Ecto neural progenitor cell (in vitro differentiated cells): ENCODE data around the gene PCGF1.

Experiments
- DNase-seq: peaks from one replicate; pipeline ENCODE4 v3.0.0-alpha.2; 2018; ENCODE audit warnings: low spot score

The PCGF1 gene

DNA sequence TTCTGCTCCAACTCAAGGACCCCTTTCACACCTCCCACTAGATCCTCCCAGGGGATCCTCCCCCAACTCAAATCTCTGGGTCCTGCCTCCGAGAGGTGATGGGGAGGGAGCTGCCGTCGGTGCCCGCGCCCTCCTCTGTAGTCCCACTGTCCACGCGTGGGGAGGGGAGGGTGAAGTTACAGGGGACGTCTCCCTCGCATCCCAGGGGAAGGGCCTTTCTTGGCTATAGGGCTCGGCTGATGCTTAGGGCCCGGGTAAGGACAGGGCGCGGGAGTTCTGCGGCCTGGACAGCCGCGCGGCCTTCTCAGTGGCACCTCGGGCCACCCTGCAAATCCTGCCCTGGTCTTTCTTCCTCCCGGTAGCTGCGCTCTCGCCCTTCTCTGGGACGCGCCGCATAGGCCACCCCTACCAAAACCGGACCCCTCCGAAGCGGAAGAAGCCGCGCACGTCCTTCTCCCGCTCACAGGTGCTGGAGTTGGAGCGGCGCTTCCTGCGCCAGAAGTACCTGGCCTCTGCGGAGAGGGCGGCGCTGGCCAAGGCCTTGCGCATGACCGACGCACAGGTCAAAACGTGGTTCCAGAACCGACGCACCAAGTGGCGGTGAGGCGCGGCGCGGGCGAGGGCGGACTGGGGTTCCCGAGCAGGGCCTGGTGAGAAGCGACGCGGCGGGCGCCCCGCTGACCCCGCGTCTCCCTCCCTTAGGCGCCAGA is 7.9 kb upstream of the PCGF1 start:
- DNase-seq = peak; percentile 61

DNA sequence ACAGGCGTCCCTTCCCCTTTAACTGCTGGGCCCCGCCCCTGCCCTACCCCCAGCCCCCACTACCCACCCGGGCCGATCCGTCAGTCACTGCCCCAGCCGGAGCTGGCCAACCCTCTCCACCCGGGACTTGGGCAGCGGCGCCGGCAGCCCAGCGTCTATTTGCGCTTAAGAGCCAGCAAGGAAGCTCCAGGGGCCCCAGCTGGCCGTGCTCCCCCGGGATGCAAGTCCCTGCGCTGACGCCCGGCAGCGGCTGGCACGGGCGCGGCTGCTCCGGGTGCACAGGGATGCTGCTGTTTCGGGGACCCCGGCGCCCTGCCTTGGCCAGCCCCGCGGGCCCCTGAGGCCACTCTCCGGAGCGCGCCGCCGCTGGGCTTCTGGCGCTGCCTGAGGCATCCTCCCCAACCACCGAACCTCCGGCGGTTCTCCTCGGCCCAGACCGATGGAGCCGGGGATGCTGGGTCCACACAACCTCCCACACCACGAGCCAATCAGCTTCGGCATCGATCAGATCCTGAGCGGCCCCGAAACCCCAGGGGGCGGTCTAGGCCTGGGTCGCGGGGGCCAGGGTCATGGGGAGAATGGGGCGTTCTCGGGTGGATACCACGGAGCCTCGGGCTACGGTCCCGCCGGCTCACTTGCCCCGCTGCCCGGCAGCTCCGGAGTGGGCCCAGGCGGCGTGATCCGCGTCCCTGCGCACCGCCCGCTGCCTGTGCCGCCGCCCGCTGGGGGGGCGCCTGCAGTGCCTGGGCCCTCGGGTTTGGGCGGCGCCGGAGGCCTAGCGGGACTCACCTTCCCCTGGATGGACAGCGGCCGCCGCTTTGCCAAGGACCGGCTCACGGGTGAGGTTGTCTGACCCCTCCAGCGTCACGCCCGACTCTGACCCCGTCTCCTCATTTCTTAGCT is 7.1 kb upstream of the PCGF1 start, which contains the start of gene TLX2:
TLX2 (plus strand) TSS at position 83 of the 903 bp plus-strand sequence; CDS start at position 440, 357 bp downstream.
- DNase-seq = peak; percentile 64

DNA sequence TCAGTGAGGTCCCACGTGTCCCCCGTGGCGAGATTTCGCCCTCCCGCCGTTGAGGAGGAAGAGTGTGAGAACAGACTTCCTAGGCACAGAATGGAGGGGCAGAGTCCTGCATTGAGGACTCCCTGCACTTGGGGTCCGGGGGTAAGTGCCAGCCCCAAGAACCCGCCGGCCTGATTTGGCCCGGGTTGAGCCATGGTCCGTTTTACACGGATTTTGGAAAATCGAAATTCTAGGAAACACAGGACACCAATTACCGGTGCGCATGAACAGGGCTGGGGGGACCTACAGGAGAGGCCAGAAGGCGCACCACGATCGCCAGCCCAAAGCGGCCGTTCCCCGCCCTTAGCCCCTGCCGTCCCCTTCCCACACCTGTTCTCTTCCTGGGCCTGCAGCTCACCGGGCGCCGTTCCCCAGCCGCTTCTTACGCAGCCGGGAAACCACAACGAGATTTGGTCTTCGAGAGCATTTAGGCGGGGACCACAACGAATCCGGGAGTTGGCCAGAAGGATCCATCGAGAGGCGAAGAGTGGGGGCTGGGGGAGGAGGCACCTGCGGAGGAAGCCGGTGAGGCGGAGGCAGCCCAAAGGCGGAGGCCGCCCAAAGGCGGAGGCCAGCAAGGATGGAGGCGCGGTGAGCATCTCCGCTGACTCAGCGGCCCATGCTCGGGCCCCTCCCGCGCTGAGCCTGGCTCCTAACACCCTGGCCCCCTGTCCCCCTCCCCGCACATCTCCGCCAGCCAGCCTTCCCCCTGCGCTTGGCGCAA is 6.3 kb upstream of the PCGF1 start:
- DNase-seq = peak; percentile 62

DNA sequence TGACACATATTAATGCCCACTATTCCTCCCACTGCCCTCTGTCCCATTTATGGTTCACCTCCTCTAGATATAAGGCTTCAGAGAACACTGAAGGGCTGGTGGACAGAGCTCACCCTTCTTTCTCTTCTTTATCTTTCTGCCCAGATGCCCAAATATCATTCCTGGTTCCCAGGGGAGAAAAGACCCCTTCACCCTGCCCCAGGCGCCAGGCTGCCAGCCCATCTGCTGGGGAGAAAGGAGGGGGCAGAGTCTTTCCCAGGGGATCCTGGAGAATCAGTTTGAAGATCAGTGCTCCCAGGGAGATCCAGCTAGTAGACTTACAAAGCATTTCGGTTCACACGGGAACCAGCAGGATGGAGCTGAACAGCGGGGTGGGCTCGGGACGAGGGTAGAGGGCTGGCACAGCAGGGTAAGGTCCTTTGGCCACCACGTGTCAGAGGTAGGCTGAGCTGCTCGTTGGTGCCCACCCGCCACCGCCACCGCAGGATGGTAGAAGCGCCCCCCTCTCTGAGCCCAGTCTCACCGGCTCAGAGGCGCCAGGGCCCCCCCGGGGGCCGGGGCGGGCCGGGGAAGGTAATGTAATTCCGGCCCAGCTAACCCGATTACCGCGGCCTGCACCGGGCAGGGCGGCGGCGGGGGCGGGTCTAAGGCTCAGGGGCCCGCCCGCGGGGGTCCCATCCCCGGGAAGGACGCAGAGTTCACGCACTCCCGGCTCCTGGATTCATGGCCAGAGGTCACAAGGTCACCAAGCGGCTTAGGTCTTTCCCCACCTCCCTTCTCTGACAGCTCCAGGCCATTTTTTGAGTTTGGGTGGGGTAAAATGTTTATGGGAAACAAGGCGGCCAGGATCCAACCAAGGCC is 5.5 kb upstream of the PCGF1 start:
- DNase-seq = peak; percentile 82

DNA sequence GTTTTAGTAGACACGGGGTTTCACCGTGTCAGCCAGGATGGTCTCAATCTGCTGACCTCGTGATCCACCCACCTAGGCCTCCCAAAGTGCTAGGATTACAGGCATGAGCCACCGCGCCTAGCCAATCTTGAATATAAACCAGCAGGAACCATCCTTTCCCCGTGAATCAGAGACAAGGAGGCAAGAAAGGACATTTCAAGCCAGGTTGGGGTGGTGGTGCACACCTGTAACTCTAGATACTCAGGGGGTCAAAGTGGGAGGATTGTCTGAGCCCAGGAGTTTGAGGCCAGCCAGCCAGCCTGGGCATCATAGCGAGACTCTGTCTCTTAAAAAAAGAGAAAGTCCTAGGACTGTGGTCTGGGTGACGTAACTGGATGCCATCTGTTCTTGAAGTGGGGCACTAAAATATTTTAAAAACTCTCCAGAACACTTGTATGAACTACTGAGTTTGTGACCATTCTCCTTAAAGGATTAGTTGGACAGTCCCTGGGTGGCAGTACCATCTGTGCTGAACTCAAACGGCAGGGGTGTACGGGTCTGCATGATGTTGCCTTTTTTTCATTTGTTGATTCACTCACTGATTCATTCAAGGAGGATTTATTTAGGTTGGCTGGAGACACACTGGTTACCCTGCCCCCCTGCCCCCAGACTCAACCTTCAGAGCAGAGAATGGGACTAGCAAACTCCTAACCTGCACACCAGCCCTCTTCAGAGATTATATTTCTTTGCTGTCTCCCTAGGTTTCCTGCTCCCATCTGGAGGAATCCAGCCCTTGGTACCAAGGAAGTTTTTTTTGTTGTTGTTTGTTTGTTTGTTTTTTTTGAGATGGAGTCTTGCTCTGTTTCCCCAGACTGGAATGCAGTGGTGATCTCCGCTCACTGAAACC is 3.9 kb upstream of the PCGF1 start:
- no peak for DNase-seq

DNA sequence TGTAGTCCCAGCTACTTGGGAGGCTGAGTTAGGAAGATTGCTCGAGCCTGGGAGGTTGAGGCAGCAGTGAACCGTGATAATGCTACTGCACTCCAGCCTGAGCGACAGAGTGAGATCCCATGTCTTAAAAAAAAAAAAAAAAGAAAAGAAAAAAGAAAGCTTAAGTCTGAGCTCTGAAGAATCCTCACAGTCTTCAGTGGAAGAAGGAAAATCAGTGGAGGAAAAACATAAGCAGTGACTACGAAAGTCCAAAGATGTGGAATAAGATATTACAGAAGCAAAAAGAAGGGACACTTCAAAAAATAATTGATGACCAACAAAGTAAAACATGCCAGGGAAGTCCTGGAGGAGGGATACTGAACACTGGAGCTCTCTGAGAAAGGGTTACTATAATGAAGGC is 2.8 kb upstream of the PCGF1 start:
- no peak for DNase-seq

DNA sequence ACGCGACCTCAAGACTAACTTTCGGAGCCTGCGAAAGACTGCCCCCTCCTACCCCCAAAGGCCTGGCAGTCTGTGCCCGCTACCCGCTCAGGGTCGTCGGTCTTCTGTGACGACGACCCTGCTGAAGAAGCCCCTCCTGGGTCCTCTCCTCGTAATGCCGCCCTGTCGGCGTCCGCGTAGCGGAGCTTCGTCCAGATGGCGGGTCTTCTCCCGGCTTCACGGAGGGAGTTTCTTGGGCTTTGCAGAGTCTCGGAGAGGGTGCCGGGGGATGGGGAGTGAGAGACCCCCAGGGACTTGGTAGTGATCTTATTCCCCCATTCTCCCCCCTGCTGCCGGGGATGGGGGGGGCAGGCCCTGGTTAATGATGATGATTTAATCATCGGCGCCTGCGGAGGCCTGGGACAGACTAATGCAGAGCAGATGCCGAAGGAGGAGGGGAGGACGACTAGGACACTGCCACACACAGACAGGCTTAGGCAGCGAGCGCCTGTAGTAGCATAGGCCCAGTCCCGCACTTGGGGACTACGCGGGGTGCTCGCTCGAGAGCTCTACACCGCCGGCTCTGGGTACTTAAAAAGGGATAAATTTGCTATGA is 528 bp upstream of the PCGF1 start:
- DNase-seq = no peak

DNA sequence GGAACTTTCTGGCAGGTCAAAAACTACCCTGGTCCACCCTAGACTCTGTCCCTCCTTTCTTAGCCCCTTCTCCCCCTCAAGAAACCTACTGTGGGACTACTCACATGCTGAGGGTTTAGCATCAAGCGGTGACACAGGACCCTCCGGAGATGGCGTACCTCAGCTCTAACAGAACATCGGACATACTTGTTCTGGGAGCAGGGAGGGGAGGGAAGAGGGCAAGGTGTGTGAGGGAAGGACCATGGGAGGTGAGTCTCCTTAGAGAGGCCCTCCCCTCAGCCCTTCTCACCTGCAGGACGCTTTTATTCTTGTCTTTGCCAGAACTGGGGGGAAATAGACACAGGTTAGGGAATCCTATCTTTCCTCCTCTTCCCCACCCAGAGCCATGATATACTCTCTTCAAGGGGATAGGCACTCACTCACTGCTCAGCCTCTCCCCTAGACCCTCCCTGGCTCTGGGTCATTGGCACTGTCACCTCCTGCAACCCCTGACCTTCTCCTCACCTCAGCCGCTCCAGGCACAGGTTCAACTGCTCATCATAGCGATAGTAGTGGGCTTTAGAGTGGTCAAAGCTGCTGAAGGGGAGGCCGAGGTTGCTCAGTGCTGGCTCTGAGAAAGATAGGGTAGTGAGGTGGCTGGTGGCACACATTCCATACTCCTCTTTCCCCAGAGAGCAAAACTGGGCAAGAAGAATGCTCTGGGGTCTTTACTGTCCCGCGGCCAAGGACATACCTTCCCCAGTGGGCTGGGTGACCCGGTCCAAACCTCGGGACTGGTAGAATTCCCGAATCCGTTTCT is 1.8 kb downstream of the PCGF1 start:
- no peak for DNase-seq

DNA sequence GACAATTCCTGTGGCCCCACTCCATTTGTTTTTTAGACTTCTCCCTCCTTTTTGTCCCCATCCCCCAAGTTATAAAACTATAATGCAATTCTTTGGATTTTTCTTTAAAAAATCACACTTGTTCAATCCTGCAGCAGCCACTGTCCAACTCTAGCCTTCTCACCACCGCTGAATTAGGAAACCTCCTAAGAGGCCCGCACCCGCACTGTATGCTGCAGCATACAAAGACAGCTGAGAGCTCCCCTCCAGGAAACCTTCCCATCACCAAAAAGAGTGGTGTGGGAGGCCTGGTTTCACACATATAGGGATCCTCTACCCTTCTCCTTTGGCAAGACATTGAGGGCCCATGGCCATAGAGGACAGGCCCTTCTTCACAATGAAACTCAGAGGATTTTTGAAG is 2.9 kb downstream of the PCGF1 start:
- DNase-seq = no peak

DNA sequence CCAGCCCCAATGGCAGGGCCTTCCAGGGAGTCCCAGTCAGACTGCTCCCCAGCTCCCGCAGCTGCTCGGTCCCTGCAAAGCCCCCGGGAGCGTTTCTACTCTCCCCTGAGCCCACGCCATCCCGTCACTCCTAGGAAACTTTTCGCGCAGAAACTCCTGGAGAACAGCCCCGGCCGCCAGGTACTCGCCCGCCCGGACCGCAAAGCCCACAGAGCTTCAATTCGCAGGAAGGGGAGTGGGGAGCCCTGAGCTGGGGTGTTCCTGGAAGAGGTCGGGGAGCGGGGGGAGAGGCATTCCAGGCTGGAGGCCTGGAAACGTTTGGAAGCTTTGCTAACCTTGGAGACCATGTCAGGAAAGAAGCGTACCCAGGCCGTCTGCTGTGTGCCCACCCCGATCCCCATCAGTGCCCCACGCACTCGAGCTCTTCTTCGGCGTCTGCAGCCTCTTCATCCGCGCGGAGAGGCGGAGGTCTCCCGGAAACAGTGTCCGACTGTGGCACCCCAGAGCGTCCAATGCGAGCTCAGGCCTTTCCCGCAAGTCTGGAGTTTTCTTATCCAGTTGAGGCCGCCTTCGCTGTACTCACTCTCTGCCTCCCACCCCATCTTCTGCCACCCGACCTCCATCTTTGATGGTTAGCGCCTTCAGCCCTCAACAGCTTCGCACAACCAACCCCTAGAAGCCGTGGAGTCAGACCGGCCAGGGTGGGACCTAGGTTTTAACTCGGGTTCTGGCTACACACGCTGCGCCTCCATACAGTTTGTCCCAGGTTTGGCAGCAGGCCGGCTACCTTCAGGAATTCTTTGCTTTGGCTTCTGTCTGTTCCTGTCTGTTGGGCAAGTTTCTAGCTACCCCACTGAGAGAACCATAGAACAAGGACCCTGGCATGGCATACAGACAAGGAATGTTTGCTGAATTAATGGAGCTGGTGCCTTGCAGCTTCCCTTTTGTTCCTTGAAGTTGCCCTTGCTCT is 3.7 kb downstream of the PCGF1 start:
- DNase-seq = no peak

DNA sequence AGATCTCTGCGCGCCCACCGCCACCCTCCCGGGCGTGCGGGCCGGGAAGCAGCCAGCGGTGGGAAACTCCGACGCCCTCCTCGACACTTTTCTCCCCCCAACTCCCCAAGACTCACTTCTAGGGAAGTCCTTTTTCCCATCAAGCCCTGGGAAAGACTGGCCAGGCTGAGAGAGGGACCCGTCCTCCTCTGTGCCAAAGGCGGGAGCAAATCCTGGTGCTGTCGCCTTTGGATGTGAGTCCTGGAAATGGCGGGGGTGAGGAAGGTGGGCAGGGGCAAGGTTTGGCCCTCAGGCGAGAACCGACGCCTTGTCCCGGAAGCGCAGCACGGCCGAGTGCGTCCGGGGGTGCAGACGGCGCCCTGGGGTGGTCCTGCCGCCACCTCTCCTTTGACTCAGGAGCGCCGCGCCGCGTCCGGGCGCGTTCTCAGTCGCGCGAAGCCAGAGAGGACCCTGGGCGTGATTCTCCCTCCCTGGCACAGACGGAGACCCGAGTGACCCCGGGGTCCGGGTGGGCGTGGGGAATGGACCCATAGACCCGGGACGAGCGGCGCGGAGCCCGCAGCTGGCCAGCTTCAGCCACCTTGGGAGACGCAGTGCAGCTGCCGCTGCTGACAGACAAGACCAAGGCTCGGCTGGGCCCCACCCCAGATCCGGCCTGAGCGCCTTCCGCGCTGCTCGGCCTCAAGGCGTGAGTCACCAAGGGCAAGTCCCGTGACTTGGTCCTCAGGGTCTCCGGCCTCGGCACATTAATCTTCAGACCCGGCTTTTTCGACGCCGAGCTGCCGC is 4.6 kb downstream of the PCGF1 start:
- peak; percentile 78 for DNase-seq

DNA sequence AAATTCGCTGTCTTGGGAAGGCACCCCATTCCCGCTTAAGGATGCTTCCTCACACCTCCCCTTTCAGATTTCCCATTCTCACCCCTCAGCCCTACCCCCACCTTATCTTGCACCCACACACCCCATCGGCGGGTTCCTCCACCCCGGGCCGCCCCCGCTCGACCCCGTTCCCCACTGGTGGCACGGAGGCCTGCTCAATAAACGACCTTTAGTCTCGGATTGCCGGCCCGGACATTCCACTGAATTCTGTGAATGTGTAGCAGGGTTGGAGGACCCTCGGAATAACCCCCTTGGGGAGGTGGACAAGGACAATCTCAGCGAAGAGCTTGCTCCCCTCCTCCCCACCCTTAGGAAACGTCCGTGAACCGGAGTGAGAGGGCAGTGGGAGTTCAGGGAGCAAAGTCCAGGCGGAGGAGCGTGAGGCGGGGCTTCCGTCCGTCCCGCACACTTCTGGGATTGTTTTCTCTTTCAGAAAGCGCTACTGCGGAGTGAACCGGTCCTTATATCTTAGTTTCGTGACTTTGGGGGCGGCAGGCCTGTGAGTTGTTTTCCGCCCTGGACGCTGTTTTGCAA is 5.3 kb downstream of the PCGF1 start:
- DNase-seq = no peak

DNA sequence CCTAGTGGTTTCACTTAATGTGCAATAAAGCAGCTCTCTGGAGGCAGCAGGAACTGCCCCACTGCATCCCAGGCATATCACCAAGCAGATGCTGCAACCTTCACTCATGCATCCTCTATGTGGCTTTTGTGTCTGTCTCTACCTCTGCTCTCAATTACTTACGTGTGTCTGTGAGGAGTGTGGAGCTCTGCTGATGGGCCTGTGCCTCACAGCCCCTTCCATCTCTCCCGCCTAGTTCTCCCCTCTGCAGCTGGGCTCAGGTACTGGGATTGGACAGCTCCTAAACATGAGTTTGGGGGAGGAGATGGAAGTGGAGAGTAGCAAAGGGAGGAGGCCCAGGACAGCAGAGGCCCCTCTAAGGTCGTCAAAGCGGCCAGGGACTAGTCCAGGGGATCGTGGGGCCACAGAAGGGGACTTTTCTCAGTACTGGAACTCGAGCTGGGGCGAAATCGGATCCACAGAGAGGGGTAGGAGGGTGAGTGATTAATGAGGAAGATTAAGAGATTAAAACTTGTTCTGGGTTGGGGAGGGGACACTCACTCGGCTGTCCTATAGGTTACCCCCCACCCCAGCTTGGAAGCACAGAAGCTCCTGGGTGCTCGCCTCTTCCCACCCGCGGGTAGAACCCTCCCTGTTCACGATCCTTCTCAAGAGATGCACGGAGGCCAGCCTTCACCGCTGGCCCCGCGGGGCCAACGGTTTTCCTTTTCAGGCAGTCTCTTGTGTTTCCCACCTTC is 6.0 kb downstream of the PCGF1 start:
- no peak for DNase-seq

DNA sequence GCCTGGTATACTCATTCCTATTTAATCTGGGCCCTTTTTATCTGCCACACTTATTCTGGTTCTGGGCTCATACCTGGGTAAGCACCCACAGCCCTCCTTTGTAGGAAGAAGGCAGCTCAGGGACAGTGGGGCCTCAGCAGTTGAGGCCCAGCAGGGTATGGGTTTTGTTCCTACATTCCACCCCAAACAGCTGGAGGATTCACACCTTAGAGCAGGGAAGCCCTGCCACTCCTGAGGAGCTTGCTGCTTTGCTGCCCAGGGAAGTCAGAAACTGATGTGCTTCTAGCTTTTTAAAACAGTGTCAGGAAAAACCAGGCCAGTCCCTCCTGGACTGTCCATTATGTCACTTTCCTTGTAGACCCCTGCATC is 6.9 kb downstream of the PCGF1 start:
- no peak for DNase-seq

DNA sequence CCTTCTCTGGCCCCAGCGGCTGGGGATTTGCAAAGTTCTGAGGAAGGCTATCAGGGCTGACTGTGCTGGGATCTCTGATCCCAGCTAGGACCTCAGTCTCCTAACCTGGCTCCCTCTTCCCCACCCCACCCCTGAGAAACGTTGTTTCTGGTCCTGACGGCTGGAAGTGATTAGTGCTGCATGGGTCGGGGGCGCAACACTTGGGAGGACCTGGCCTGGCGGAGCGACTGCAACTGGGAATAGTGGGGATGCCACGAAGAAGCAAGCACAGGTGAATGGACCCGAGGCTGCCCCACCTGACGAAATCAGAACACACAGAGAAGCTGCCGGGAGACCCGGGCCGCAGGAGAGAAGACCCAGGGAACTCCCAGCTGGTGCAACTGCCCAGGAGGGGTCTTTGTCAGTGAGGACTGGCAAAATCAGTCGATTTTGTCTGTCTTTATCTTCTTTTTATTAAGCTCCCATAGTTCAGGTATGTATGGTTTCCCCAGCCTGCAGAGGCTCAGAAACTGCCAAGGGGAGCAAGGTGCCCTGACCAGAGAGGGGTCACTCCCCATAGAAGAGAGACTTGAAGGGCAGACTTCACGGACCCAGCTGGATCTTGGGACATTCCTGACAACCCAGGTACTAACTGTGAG is 7.4 kb downstream of the PCGF1 start:
- no peak for DNase-seq
